Measurements from ENCODE around the gene GPSM1.

DNA sequence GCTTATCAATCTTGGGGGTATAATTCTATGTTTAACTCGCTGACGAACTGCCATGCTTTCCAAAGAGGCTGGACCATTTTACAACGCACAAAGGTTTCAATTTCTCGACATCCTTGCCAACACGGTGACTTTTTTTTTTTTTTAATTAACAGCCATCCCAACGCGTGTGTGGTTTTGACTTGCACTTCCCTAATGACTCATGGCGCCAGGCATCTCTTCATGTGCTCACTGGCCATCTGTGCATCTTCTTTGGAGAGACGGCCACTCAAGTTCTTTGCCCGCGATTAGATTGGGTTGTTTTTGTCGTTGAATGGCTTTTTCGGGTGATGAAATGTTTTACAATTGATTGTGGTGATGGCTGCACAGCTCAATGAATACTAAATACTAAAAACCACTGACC lies 58.7 kb downstream of the GPSM1 start:
- TF ChIP-seq RXRA (IDR thresholded peaks at IDR 0.05) (no peak), TAF1 (conservative IDR thresholded peaks at IDR 0.05) (no peak)

Measured in liver (tissue), 2 donors.